ENCODE measurements around the gene C6orf118. TPM values are rescaled to one million over a fixed set of nuclear protein-coding genes. Genes with fewer than 3 reads are reported as not detected.

The C6orf118 gene
- total and polyA plus RNA-seq, 4 donors, result not detected

DNA sequence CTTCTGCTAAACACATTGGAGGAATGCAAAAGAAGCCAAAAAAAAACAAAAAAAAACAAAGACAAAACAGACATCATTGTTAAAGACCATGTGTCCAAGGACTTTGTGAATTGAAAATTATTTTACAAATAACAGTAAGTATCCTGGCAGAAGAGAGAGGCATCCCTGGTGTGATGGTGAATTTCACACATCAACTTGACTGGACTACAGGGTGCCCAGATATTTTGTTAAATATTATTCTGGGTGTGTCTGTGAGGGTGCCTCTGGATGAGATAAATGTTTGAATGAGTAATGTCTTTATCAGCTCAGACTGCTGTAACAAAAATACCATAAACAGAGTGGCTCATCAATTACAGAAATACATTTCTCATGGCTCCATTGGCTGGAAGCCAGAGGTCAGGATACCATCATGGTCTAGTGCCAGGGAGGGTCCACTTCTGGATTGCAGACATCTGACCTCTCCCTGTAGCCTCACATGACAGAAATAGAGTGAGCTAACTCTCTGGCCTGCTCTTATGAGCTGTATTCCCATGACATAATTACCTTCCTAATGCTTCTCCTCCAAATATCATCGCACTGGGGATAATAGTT, 12.2 kb upstream of the C6orf118 start:
- Histone ChIP-seq H3K4me3 (ENCODE audit: low read depth in 1 of 3, low read length in 3 of 3) (no peak overlapping the region), H3K4me1 (ENCODE audit: control insufficient read depth in 4 of 4, insufficient read depth in 4 of 4, low read length in 3 of 4) (no peaks in the 10 kb centered on the region), H3K36me3 (ENCODE audit: control insufficient read depth in 4 of 4, insufficient read depth in 3 of 4, low read depth in 1 of 4, low read length in 3 of 4) (no peaks in the 10 kb centered on the region), H3K27me3 (ENCODE audit: control insufficient read depth in 4 of 4, insufficient read depth in 4 of 4, low read length in 3 of 4) (no peaks in the 10 kb centered on the region), H3K9me3 (ENCODE audit: control insufficient read depth in 4 of 4, low read length in 3 of 4) (peaks cover 0 to 16% (median 10%) of the 10 kb centered on the region in 4 donors), H3K27ac (ENCODE audit: low read depth in 1 of 2, low read length in 2 of 2) (no peak overlapping the region), H3K9ac (ENCODE audit: low read depth in 1 of 2, low read length in 2 of 2) (no peak overlapping the region)
- 76% methylated on average over 1 of the region's 1 CpG for WGBS
- TF ChIP-seq HNF4A (conservative IDR thresholded peaks at IDR 0.05) (no peak), RAD21 (IDR thresholded peaks at IDR 0.05) (no peak), GABPA (IDR thresholded peaks at IDR 0.05 in 1 of 2, conservative IDR thresholded peaks at IDR 0.05 in 1 of 2) (no peak), YY1 (IDR thresholded peaks at IDR 0.05) (no peak), JUND (IDR thresholded peaks at IDR 0.05) (no peak), NR2F2 (IDR thresholded peaks at IDR 0.05) (no peak), HNF4G (IDR thresholded peaks at IDR 0.05) (no peak), FOXA2 (IDR thresholded peaks at IDR 0.05) (no peak)
- TF ChIP-seq, protein P1, sequence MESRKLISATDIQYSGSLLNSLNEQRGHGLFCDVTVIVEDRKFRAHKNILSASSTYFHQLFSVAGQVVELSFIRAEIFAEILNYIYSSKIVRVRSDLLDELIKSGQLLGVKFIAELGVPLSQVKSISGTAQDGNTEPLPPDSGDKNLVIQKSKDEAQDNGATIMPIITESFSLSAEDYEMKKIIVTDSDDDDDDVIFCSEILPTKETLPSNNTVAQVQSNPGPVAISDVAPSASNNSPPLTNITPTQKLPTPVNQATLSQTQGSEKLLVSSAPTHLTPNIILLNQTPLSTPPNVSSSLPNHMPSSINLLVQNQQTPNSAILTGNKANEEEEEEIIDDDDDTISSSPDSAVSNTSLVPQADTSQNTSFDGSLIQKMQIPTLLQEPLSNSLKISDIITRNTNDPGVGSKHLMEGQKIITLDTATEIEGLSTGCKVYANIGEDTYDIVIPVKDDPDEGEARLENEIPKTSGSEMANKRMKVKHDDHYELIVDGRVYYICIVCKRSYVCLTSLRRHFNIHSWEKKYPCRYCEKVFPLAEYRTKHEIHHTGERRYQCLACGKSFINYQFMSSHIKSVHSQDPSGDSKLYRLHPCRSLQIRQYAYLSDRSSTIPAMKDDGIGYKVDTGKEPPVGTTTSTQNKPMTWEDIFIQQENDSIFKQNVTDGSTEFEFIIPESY (IDR thresholded peaks at IDR 0.05), result no peak
- TF ChIP-seq, protein P2, sequence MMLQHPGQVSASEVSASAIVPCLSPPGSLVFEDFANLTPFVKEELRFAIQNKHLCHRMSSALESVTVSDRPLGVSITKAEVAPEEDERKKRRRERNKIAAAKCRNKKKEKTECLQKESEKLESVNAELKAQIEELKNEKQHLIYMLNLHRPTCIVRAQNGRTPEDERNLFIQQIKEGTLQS (IDR thresholded peaks at IDR 0.05), result no peak
- TF ChIP-seq, protein P3, sequence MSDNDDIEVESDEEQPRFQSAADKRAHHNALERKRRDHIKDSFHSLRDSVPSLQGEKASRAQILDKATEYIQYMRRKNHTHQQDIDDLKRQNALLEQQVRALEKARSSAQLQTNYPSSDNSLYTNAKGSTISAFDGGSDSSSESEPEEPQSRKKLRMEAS (IDR thresholded peaks at IDR 0.05), result no peak
- TF ChIP-seq, protein P4, sequence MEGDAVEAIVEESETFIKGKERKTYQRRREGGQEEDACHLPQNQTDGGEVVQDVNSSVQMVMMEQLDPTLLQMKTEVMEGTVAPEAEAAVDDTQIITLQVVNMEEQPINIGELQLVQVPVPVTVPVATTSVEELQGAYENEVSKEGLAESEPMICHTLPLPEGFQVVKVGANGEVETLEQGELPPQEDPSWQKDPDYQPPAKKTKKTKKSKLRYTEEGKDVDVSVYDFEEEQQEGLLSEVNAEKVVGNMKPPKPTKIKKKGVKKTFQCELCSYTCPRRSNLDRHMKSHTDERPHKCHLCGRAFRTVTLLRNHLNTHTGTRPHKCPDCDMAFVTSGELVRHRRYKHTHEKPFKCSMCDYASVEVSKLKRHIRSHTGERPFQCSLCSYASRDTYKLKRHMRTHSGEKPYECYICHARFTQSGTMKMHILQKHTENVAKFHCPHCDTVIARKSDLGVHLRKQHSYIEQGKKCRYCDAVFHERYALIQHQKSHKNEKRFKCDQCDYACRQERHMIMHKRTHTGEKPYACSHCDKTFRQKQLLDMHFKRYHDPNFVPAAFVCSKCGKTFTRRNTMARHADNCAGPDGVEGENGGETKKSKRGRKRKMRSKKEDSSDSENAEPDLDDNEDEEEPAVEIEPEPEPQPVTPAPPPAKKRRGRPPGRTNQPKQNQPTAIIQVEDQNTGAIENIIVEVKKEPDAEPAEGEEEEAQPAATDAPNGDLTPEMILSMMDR (IDR thresholded peaks at IDR 0.05; ENCODE audit: low read depth, low read length, missing input control), result no peak
- DNase-seq (ENCODE audit: low spot score), result no peak

DNA sequence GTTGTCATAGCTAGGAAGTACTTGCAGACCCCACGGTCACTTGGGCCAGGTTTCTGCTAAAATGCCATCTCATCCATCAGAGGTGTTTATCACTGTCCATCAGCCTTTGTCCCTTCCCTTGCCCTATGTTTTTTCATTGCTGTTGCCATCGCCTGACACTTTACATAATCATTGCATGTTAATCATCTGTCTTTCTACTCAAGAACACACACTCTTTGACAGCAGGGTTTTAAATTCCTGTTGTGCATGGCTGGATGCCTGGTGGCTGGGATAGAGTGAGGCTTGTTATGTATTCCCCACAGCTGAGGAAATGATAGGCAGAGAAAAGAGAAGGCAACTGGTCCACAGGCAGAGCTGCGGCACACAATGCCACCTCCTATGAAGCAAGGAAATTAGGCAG, 11.7 kb upstream of the C6orf118 start:
- no peak for TF ChIP-seq FOXA2 (IDR thresholded peaks at IDR 0.05)
- TF ChIP-seq, protein P2 (IDR thresholded peaks at IDR 0.05), result no peak
- TF ChIP-seq GABPA (IDR thresholded peaks at IDR 0.05 in 1 of 2, conservative IDR thresholded peaks at IDR 0.05 in 1 of 2), result no peak
- Histone ChIP-seq H3K9me3 (ENCODE audit: control insufficient read depth in 4 of 4, low read length in 3 of 4) (peaks cover 1 to 16% (median 10%) of the 10 kb centered on the region in 4 donors), H3K9ac (ENCODE audit: low read depth in 1 of 2, low read length in 2 of 2) (no peak overlapping the region), H3K36me3 (ENCODE audit: control insufficient read depth in 4 of 4, insufficient read depth in 3 of 4, low read depth in 1 of 4, low read length in 3 of 4) (no peaks in the 10 kb centered on the region), H3K27me3 (ENCODE audit: control insufficient read depth in 4 of 4, insufficient read depth in 4 of 4, low read length in 3 of 4) (no peaks in the 10 kb centered on the region), H3K4me3 (ENCODE audit: low read depth in 1 of 3, low read length in 3 of 3) (no peak overlapping the region), H3K27ac (ENCODE audit: low read depth in 1 of 2, low read length in 2 of 2) (no peak overlapping the region), H3K4me1 (ENCODE audit: control insufficient read depth in 4 of 4, insufficient read depth in 4 of 4, low read length in 3 of 4) (no peaks in the 10 kb centered on the region)
- no peak for DNase-seq (ENCODE audit: low spot score)
- 80% methylated on average over 3 of the region's 3 CpGs for WGBS

DNA sequence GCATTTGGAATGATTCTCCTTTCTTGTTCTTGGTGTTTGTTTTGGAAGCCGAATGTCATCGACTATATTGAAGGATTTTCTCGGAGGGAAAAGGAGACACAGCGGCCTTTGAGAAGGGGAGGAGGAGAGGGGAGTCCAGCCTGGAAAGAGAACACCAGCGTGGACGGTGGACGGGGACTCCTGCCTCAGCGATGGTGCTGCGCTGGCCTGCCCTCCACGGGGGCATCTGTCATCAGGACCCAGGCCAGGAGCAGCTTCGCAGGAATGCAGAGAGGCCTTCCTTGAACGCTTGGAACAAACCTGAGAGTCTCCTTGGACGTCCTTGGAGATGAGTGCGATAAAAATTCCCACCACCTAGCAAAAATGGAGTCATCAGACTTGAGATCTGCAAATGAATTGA, 8.3 kb upstream of the C6orf118 start:
- Histone ChIP-seq H3K9ac (ENCODE audit: low read depth in 1 of 2, low read length in 2 of 2) (no peak overlapping the region), H3K4me3 (ENCODE audit: low read depth in 1 of 3, low read length in 3 of 3) (no peak overlapping the region), H3K27me3 (ENCODE audit: control insufficient read depth in 4 of 4, insufficient read depth in 4 of 4, low read length in 3 of 4) (no peaks in the 10 kb centered on the region), H3K9me3 (ENCODE audit: control insufficient read depth in 4 of 4, low read length in 3 of 4) (peaks cover 1 to 16% (median 10%) of the 10 kb centered on the region in 4 donors), H3K27ac (ENCODE audit: low read depth in 1 of 2, low read length in 2 of 2) (no peak overlapping the region), H3K4me1 (ENCODE audit: control insufficient read depth in 4 of 4, insufficient read depth in 4 of 4, low read length in 3 of 4) (no peaks in the 10 kb centered on the region), H3K36me3 (ENCODE audit: control insufficient read depth in 4 of 4, insufficient read depth in 3 of 4, low read depth in 1 of 4, low read length in 3 of 4) (no peaks in the 10 kb centered on the region)
- no peak for DNase-seq (ENCODE audit: low spot score)
- WGBS, result 84% methylated on average over 14 of the region's 14 CpGs
- TF ChIP-seq HNF4G (IDR thresholded peaks at IDR 0.05), result no peak
- TF ChIP-seq, protein P5, sequence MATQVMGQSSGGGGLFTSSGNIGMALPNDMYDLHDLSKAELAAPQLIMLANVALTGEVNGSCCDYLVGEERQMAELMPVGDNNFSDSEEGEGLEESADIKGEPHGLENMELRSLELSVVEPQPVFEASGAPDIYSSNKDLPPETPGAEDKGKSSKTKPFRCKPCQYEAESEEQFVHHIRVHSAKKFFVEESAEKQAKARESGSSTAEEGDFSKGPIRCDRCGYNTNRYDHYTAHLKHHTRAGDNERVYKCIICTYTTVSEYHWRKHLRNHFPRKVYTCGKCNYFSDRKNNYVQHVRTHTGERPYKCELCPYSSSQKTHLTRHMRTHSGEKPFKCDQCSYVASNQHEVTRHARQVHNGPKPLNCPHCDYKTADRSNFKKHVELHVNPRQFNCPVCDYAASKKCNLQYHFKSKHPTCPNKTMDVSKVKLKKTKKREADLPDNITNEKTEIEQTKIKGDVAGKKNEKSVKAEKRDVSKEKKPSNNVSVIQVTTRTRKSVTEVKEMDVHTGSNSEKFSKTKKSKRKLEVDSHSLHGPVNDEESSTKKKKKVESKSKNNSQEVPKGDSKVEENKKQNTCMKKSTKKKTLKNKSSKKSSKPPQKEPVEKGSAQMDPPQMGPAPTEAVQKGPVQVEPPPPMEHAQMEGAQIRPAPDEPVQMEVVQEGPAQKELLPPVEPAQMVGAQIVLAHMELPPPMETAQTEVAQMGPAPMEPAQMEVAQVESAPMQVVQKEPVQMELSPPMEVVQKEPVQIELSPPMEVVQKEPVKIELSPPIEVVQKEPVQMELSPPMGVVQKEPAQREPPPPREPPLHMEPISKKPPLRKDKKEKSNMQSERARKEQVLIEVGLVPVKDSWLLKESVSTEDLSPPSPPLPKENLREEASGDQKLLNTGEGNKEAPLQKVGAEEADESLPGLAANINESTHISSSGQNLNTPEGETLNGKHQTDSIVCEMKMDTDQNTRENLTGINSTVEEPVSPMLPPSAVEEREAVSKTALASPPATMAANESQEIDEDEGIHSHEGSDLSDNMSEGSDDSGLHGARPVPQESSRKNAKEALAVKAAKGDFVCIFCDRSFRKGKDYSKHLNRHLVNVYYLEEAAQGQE (IDR thresholded peaks at IDR 0.05), result no peak
- TF ChIP-seq, protein P4 (IDR thresholded peaks at IDR 0.05; ENCODE audit: low read depth, low read length, missing input control), result no peak
- TF ChIP-seq, protein P3 (IDR thresholded peaks at IDR 0.05), result no peak
- TF ChIP-seq YY1 (IDR thresholded peaks at IDR 0.05), result no peak
- no peak for TF ChIP-seq RXRA (IDR thresholded peaks at IDR 0.05)
- no peak for TF ChIP-seq RAD21 (IDR thresholded peaks at IDR 0.05)
- no peak for TF ChIP-seq NR2F2 (IDR thresholded peaks at IDR 0.05)
- TF ChIP-seq FOXA1 (IDR thresholded peaks at IDR 0.05), result no peak
